Measurements from ENCODE around the gene AEBP2. TPM values are rescaled to one million over a fixed set of nuclear protein-coding genes. Genes with fewer than 3 reads are reported as not detected.

AEBP2 gene
- total RNA-seq, 1 donor from 2014 or later, result 21.0 TPM

DNA sequence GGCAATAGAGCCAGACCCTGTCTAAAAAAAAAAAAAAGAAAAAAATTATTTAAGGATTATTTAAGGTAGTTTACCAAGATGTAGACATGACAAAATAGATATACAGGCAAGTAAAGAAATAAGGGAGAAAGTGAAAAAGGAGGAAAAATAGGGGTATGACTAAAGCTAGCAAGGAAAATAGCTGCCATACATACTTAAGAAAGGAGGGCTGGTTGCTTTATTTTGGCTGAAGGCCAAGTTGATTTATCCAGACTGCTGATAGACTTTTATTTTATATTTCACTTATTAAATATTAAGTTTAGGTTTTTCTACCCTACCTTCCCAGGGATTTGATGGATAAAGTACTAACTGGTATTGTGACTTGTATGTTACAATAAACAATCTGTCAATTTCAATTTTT lies 8.3 kb upstream of the AEBP2 start:
- TF ChIP-seq, protein P1, sequence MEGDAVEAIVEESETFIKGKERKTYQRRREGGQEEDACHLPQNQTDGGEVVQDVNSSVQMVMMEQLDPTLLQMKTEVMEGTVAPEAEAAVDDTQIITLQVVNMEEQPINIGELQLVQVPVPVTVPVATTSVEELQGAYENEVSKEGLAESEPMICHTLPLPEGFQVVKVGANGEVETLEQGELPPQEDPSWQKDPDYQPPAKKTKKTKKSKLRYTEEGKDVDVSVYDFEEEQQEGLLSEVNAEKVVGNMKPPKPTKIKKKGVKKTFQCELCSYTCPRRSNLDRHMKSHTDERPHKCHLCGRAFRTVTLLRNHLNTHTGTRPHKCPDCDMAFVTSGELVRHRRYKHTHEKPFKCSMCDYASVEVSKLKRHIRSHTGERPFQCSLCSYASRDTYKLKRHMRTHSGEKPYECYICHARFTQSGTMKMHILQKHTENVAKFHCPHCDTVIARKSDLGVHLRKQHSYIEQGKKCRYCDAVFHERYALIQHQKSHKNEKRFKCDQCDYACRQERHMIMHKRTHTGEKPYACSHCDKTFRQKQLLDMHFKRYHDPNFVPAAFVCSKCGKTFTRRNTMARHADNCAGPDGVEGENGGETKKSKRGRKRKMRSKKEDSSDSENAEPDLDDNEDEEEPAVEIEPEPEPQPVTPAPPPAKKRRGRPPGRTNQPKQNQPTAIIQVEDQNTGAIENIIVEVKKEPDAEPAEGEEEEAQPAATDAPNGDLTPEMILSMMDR (IDR thresholded peaks at IDR 0.05; ENCODE audit: partially characterized antibody, unreplicated experiment), result no peak
- Mint-ChIP-seq H3K4me3 (ENCODE audit: unreplicated experiment) (no peak overlapping the region), H3K4me1 (ENCODE audit: low read depth, unreplicated experiment) (peaks cover 3% of the 10 kb centered on the region), H3K36me3 (ENCODE audit: unreplicated experiment) (no peaks in the 10 kb centered on the region), H3K27me3 (ENCODE audit: unreplicated experiment) (no peaks in the 10 kb centered on the region), H3K9me3 (ENCODE audit: unreplicated experiment) (peaks cover 1% of the 10 kb centered on the region), H3K27ac (ENCODE audit: unreplicated experiment) (no peak overlapping the region)
- no peak for DNase-seq

DNA sequence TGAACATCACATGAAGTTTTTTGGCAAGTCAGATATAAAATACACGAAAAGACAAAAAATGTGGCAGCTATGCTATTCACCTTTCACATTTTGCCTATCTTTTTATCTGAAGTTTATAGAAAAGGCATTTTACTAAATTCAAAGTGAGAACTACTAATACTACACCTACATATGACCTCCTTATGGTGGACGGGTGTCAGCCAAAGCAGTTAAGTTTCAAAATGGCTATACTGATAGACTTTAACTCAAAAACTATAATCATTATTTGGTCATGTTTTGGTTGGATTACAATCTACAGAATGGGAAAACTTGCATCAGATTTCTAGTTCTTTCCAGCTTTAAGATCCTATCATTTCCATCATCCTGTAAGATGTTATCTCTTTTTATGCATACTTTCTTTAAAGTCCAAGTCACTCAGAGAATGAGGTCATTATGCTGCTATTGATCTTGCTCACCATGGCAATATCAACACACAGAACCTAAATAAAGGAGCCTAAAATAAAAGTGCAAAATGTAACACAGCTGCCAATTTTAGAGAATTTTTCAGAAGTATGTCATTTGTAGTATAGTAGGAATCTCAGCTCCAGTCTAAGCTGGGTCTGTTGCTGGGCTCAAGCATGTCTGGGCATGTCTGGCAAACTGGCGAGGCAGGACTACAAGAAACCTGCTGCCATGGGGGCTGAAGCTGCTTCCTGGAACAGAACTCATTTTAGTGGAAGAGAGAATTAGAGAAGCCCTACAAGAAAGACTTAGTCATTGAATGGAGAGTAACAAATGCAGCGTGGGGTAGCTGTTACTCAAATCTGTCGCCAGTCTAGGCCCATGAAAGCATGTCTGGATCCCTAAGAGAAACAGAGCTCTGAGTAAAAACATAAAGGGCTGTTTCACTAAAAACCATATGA lies 7.6 kb upstream of the AEBP2 start:
- no peak for DNase-seq

DNA sequence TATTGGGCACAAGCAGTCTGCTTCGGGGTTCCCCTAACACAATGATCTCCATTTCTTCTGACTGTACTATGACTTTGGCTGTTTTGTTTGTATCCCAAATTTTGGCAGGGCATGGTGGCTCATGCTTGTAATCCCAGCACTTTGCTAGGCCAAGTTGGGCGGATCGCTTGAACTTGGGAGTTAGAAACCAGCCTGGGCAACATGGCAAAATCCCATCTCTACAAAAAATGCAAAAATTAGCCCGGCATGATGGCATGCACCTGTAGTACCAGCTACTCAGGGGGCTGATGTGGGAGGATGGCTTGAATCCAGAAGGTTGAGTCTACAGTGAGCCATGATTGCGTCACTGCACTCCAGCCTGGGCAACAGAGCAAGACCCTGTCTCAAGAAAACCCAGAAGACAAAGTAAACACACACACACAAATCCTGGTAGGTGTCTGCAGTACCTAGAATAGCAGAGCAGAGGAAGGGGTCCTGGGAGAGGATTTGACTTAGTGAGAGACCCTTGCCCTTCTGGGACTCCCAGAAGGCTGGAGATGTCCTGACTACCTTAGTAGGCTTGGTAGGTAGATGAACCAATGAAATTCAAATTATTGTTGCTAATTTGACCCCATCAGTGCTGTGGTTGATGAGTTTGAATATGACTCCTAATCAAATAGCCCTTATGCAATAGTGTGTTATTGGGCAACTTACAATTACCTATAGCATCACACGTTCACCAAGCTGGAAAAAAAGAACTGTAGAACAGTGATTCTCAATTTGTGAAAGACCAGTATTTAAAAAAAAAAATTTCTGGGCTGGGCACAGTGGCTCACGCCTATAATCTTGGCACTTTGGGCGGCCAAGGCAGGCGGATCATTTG lies 6.8 kb upstream of the AEBP2 start:
- H3K27ac Mint-ChIP-seq (ENCODE audit: unreplicated experiment), result no peak overlapping the region
- TF ChIP-seq, protein P1 (IDR thresholded peaks at IDR 0.05; ENCODE audit: partially characterized antibody, unreplicated experiment), result no peak
- DNase-seq, result no peak
- peaks cover 1% of the 10 kb centered on the region for H3K9me3 Mint-ChIP-seq (ENCODE audit: unreplicated experiment)
- H3K36me3 Mint-ChIP-seq (ENCODE audit: unreplicated experiment), result no peaks in the 10 kb centered on the region
- H3K4me1 Mint-ChIP-seq (ENCODE audit: low read depth, unreplicated experiment), result peaks cover 3% of the 10 kb centered on the region
- no peak overlapping the region for H3K4me3 Mint-ChIP-seq (ENCODE audit: unreplicated experiment)
- H3K27me3 Mint-ChIP-seq (ENCODE audit: unreplicated experiment), result peaks cover 1% of the 10 kb centered on the region

More for the DNA sequence above, 7.6 kb upstream of the AEBP2 start:
- peaks cover 1% of the 10 kb centered on the region for H3K9me3 Mint-ChIP-seq (ENCODE audit: unreplicated experiment)
- H3K4me3 Mint-ChIP-seq (ENCODE audit: unreplicated experiment), result no peak overlapping the region
- H3K27ac Mint-ChIP-seq (ENCODE audit: unreplicated experiment), result peak overlapping the region; percentile 74
- no peaks in the 10 kb centered on the region for H3K36me3 Mint-ChIP-seq (ENCODE audit: unreplicated experiment)
- H3K27me3 Mint-ChIP-seq (ENCODE audit: unreplicated experiment), result no peaks in the 10 kb centered on the region
- TF ChIP-seq, protein P1 (IDR thresholded peaks at IDR 0.05; ENCODE audit: partially characterized antibody, unreplicated experiment), result no peak
- peaks cover 3% of the 10 kb centered on the region for H3K4me1 Mint-ChIP-seq (ENCODE audit: low read depth, unreplicated experiment)

DNA sequence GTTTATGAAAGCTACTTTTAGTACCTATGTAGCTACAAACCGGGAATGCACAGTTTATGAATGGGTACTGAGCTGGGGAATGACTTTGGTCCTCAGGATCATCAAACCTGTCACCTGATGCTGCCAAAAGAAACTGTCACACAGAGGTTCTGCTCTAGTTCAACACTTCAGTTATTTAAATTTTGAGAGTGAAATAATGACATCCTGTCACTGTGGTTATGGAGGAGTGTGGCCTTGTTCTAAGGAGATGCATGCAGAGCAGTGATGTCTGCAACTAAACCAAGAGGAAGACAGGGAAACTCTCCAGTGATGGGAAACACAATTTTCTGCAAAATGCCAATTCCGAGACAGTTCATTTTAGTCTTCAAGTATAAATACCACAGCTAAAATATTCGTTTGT lies 4.8 kb upstream of the AEBP2 start:
- DNase-seq, result no peak
- TF ChIP-seq, protein P1 (IDR thresholded peaks at IDR 0.05; ENCODE audit: partially characterized antibody, unreplicated experiment), result no peak
- Mint-ChIP-seq H3K4me3 (ENCODE audit: unreplicated experiment) (no peak overlapping the region), H3K4me1 (ENCODE audit: low read depth, unreplicated experiment) (peaks cover 3% of the 10 kb centered on the region), H3K27me3 (ENCODE audit: unreplicated experiment) (peaks cover 3% of the 10 kb centered on the region), H3K36me3 (ENCODE audit: unreplicated experiment) (no peaks in the 10 kb centered on the region), H3K9me3 (ENCODE audit: unreplicated experiment) (peaks cover 5% of the 10 kb centered on the region), H3K27ac (ENCODE audit: unreplicated experiment) (no peak overlapping the region)

All from glutamatergic neuron (in vitro differentiated cells).